GM18502 (cell line): Measurements from ENCODE around the gene TEX35.
"Not testable (repeated sequence)": the region's sequence is repeated elsewhere in the genome, so short reads cannot be mapped to it uniquely, and the experiment has no call there.

Experiments used
- ATAC-seq: cut with Tn5 transposase; IDR thresholded peaks from one replicate; pipeline ENCODE4 v1.9.1; 2021; ENCODE audit warnings: mild to moderate bottlenecking; ENCODE audit not compliant: unreplicated experiment, poor library complexity

The TEX35 gene

DNA sequence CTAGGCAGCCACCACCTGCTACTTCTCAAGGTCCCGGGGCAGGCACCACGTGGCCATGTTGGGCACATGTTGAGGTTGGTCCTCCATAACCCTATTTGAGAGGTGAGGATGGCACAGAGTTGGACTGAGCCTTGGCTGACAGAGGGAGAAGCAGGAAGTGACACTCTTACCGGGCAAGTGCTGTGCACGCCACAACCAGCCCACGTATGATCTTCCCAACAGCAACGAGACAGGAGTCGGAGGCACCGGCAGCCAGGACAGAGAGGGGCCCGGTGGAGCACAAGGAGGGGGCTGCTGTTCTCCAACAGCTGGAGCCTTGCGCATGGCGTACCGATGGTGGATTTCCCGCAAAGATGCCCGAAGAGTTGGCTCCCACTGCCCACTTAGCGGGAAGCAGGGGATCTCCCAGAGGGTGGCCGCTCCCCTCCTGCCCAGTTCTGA lies 19.6 kb upstream of the TEX35 start:
- no peak for ATAC-seq

DNA sequence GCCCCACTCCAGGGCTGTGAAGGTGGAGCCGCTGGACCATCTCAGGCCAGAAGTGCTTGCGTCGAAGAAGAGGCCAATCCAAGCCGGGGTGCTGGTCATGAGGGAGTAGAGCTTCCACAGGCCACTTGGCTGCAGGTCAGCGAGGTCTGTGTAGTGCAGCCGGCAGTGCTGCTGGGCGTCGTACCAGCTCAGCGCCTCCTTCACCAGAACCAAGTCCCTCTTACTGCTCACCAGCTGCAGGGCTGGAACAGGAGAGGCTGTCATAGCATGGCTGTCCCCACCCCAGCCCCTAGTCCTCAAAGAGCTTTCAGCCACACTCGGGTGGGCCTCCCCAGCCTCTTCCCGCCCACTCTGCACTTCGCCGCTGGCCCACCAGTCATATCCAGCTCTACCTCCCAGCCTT lies 18.3 kb upstream of the TEX35 start:
- no peak for ATAC-seq

DNA sequence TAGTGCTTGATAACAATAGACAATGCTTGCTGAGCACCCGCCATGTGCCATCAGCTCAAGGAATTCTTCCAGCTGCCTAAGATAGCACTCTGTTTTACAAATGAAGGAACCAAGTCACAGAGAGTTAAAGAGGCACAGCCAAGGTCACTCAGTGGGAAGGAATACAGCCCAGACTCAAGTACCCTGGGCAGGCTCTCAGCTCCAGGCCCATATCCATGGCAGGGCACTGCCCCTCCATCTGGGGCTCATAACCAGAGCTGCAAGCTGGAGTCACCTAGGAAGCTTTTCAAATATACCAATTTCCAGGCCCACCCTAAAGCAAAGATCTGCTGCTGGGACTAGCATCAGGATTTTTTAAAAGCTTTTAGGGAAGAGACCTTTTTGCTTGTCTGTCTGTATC lies 17.8 kb upstream of the TEX35 start:
- no peak for ATAC-seq

DNA sequence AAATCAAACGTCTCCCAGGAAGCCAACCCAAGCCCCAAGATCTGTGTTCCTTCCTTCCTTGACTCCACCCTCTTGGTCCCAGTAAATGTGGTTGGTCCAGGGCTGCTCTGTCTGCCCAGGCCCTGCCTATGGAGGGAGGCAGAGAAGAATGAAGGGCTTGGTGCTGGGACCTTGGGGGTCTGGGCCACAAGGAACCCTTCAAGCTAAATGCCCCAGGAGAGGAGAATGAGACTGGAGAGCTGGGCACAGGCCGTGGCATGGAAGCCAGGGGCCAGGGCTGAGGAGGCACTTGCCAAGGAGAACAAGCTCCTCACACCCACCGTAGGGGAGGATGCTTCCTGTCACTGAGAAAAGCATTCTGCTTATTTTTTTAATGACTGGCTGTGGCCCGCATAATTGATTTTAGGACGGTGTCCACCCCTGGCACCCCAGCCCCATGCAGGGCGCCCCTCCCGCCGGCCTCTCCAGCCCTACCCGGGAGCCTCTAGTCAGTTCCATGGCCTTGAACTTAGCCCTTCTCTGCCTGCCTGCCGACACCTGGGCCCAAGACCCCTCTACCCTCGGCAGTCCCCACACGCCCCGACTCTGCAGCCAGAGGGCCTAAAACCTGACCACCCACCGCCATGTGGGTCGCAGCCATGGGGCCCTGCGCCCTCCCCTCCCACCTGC lies 17.0 kb upstream of the TEX35 start:
- no peak for ATAC-seq

DNA sequence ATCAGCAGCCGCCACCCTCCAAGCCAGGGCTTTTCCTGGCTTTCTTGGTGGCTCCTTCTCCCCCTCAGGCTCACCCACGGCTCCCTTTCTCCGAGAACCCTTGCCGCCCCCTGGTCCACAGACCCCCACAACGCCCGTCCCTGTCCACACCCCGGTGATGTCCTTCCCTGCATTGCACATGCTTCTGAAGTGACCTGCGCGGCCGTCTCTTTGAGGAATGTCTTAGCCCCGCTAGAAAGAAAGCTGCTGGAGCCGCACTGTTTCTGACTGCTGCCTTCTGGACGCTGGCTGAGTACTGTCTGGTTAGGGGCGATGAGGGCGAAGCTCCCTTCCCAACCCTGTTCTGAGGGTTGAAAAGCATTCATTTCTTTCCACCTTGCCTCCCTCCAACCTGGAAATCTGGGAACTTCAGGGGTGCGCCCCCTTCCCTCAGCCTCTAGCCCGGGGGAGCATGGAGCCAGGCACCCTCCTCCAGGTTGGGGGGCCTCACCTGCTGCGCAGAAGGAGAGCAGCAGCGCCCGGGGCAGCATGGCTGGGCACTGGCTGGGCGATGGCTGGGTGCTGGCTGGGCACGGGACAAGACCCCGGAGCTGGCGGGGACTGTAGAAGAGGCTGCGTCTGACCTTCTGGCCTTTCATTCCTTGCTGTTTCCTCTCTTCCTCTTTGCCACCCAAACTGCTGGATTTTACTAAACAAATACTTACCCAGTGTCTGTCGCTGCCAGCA lies 16.3 kb upstream of the TEX35 start, which contains the start of gene CLEC20A:
Gene CLEC20A (minus strand): TSS at position 555 of the 726 bp plus-strand sequence. CDS start 25 bp downstream, at position 530.
- no peak for ATAC-seq

DNA sequence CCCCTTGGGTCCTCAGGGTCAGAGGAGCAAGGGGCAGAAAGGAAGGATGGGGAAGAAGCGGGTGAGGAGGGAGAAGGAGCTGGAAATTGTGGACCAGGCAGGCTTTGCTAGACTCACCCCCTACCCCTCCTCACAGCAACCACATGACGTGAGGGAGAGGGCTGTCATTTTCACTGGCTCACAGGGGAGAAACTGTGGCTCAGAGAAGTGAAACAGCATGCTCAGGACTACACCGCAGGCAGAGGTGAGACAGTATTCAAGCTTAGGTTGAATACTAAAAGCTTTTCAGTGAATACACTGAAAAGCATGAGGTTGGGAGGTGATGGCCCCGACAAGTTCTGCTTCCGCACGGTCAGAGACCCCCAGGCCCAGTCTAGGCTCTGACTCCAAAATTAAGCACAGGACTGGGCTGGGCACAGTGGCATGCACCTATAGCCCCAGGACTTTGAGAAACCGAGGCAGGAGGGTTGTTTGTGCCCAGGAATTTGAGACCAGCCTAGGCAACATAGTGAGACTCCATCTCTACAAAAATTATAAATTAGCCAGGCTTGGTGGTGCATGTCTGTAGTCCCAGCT lies 14.9 kb upstream of the TEX35 start:
- ATAC-seq: no peak

DNA sequence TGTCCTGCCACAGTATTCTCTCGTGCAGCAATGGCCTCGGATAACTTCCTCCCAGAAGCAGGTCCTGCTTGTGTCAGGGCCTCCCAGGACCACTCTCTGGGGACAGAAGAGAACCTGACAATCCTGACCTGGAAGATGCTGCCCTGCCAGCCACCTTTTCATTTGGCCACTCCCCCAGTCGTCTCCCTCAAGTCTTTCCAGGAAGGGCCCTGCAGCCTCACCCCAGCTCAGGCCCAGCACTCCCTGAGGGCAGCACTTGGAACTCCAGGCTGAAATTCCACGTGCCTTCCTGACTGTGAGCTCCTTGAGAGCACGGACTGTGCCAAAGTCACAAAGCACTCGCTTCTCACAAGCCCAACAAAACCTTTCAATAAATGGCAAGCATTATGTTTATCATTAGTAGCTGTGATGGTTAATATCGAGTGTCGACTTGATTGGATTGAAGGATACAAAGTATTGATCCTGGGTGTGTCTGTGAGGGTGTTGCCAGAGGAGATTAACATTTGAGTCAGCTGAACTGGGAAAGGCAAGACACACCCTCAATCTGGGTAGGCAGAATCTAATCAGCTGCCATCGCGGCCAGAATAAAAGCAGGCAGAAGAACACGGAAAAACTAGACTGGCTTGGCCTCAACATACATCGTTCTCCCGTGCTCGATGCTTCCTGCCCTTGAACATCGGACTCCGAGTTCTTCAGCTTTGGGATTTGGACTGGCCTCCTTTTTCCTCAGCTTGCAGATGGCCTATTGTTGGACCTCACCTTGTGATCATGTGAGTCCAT lies 13.8 kb upstream of the TEX35 start:
- no peak for ATAC-seq

DNA sequence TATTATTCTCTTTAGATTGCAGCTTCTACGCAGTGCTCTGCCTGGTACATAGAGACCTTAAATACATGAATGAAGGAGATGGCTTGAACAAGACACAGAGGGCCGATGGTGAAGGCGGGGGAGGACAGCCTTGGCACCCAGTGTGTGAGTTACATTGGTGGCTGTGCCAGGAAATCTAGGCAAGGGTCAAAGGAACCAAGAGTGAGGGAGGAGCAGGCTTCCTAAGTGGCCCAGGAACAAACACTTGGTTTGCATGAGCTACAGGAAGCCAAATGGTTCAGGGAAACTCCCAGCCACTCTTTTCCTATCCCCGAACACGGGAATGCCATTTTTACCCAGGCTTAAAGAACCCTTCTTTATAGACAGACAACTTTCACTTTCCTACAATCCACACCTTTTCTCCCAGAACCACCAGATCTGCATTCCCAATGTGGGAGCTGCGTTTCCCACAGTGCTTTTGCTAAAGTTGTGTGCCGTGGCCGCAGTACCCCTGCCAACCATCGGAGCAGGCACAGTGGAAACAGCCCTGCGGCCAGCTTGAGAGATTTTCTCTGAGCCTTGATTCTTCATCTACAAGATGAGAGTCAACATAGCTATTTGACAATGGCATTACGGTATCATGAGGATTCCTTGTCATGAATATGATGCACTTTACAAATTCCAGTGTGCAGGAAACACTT lies 12.7 kb upstream of the TEX35 start:
- ATAC-seq: no peak

DNA sequence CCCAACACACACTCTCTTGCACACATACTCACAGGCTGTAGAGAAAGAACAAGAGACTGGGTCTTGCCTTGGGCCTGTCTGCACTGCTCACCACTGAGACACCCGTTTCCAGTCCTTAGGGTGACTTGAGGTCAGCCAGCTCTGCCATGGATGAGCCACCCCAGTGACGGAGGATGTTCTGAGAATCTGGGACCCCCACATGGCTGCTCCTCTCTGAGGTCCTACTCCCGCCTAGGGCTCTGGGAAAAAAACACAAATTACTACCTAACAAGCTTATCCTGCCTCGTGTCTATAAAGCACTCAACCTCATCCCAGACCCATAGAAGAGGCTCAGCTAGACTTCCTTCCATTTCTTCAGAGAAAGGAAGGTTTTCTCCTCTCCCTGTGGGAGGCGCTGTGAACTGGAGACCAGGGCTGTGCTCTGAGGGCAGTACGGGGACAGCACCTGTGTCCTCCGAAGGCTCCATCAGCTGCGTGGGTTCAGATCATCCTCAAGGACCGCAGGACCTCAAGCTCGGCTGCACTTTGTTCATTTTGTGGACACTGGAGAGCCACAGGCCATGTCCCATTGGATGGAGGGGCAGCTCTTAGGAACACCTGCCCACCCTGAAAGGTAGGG lies 11.9 kb upstream of the TEX35 start:
- peak; percentile 12 for ATAC-seq

DNA sequence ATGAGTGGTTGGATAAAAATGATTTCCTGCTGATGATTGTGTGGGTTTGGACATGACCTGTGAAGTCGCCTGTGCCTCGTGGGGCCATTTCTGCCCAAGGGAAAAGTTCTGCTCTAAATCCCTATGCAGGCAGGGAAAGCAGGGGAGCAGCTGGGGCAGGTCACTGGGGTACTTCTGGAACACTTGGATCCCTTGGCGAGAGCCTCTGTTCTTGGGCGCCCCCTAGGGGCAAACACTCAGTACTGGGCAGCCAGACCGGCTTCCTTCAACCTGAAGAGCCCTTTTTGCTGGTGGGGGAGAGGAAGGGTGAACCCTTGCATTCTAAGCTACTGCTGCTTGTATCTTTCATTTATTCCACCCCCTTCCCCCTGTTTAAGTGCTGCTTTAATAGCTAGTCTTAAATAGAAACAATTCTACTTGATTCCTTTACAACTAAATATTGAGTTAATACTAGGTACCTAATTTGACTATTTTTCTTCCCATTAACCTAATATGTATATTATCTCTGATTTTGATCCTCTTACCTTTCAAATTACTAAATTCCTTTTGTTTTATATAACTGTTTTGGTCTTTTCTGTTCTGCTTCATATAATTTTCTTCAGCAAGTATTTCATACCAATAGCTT lies 11.1 kb upstream of the TEX35 start:
- ATAC-seq: peak; percentile 81

DNA sequence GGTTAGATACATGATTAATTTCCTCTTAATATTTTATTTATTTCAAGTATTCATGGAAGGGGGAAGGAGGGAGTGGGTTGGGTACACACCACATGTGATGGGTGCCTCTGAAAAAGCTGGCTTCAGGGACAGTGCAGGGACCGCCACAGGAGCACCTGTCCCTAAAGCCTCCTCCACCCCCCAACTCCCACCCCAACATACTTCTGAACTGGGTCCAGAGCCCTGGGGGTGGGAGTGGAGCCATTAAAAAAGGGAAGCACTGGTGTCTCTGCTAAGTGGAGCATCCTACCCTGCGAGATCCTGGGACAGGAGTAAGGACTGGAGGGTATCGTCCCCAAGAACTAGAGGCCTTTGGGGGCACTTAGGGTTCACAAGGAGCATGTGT lies 10.6 kb upstream of the TEX35 start:
- no peak for ATAC-seq

DNA sequence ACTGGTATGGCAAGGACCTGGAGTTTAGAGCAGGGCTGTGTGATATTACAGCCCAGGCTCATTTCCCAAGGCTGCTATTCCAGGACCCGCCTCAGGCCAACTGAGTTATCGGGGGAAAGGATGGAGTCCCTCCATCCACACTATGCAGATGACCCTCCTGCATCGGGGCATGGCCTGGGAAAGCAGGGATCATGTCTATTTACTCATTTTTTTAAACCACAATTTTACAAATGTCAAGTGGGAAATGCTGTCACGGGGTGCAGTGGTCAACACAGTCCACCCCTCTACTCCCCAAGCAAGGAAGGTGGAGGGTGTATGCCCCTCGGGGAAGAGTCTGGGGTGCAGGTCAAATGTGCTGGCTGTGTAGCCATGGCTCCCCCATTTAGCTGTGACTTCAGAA lies 10.1 kb upstream of the TEX35 start:
- ATAC-seq: no peak

DNA sequence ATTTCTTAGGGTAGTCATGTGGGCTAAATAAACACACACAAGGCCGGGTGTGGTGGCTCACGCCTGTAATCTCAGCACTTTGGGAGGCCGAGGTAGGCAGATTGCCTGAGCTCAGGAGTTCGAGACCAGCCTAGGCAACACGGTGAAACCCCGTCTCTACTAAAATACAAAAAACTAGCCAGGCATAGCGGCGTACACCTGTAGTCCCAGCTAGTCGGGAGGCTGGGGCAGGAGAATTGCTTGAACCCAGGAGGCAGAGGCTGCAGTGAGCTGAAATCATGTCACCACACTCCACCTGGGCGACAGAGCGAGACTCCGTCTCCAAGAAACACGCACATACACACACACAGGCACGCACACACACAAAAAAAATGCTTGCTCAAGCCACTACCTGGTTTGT lies 9.6 kb upstream of the TEX35 start:
- not testable (repeated sequence) for ATAC-seq

DNA sequence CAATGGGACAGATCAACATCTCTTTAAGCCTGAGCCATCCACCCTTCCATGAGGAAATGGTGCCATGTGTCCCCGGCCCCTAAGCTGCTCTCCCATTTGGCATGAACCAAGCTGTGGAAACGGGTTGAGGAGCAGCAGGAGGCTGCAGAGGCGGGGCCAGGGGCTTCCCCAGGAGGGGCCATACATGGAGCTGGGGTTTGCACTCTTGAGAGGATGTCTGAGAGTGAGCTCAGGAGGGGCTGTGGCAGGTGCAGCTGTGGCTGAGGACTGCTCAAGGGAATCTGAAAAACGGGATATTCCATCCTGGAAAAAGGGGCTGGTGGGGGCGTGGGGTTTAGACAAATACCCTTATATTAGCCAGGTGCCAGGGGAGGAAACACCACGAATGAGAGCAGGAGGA lies 9.1 kb upstream of the TEX35 start:
- ATAC-seq: no peak

DNA sequence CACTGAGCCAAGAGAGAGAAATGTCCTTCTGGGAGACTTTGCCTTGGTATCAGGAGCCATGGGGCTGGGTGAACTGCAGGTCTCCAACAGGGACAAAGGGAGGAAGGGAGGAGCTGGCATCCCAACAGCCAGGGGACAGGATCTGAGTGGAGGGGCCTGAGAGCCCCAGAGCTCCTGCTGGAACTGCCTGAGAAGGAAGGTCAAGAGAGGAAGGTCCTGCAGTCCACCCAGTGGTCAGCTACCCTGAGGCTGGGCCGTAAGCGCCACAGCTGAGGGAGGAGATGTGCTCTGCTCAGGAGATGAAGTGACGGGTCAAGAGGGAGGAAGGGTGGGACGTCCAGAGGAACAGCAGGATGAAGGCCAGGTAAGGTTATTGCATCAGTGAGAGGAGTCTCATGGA lies 8.6 kb upstream of the TEX35 start:
- ATAC-seq: no peak

DNA sequence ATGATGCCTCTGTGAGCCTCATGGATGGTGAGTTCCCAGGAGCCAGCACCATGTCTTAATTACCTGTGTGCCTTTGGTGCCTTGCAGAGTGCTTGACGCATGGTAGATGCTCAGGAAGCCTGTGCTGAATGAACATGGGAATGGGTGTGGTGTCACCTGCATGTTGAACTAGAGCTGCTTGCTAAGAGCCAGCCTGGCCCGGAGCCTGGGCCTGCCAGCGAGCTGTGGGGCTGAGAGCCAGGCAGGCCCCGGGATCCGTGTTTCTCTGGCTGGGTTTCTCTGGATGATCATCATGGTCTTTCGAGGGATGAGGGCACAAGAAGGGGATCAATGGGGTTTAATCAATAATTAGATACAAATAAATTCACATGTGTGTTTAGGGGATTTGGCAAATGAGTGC lies 6.7 kb upstream of the TEX35 start:
- ATAC-seq: no peak

DNA sequence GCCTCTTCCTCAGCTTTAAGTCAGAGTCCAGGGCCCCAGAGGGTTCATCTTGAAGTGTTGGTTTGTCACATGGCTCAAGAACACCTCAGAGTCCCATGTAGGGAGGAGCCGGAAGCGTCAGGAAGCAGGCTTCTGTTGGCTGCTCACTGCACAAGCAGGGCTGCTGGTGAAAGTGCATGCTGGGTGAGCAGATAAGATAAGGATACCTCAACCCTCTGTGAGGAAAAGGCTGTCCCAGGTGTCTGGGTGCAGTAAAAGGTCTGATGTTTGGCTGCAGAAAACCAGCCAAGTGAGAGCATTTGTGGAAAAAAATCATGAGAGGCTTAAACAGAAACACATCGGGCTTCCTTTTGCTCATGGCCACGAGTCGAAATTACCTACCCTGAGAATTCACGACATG lies 6.2 kb upstream of the TEX35 start:
- no peak for ATAC-seq

DNA sequence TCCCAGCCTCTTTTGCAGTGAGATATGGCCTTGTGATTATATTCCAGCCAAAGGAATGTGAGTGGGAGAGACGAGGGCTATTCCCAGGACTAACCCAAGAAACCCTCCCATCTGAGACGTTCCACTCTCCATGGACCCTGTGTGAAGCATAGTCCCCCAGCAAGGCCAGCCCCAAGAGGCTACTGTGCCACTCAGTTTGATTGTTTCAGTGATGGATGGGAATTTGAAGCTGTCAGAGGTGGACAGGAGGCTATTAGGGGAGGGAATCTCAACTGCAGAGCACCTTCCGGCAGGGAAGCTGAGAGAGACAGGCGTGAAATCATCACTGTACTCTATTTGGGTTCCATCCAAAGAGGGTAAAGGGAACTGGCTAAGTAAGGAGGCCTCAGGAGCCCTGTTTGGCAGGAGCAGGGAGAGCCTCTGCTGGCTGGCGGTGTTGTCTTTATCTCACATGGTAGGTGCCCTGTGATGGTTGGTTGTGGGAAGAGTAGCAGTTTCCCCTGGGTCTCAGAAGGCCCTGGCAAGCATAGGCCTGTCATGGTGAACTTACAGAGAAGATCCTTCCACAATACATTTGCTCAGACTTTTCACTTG lies 3.4 kb upstream of the TEX35 start:
- no peak for ATAC-seq

DNA sequence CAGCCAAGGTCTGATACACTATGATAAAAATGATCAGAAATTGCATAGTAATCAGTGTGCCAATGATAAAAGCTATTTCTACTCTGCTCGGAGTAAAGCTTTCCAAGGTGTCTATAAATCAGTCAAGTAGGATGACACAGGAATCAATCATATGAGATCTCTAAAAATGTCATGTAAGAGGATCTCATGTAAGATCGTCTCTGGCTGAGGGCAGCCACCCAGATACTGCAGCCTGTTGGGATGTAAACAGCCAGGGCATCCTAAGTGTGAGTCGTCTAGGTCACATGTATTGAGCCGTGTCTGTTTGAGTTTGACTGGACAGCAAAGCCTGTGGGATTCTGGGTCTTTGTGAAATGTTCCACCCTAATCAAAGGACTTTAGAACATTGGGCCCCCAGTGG lies 2.8 kb upstream of the TEX35 start:
- no peak for ATAC-seq
